ENCODE results near the gene NUDT8. TPM values are rescaled to one million over a fixed set of nuclear protein-coding genes. Genes with fewer than 3 reads are reported as not detected.

NUDT8 gene
- total and polyA plus RNA-seq, 9 of the 15 experiments (the other 6 are each of a cell fraction or from before 2014, with no cell fraction given), result 0.23 to 27.8 (median 5.0) TPM

- Histone ChIP-seq H3K9ac (ENCODE audit: insufficient read depth in 1 of 2, low read depth in 2 of 2, low read length in 2 of 2) (0 out of 4 replicates have a peak overlapping the region, but pooled peaks of 1 of the 2 experiments have one; percentile 22), H3K9me1 (ENCODE audit: control insufficient read depth, insufficient read depth, low read length) (no peaks in the 10 kb centered on the region), H3K4me2 (ENCODE audit: insufficient read depth, low read length) (no peak overlapping the region), H3K4me1 (replicated peaks in 1 of 2; ENCODE audit: control insufficient read depth in 2 of 2, insufficient read depth in 2 of 2, low read length in 2 of 2) (peaks cover 0 to 51% of the 10 kb centered on the region in 2 experiments; a peak in 3 of 5 replicates), H3K4me3 (no peak overlapping the region), H4K20me1 (replicated peaks; ENCODE audit: control insufficient read depth, insufficient read depth, low read length) (peaks cover 3% of the 10 kb centered on the region; the same call in 1 of the 2 replicates), H3K9me3 (replicated peaks; ENCODE audit: control insufficient read depth, insufficient read depth, low read depth, low read length) (no peaks in the 10 kb centered on the region; the same call in 1 of the 2 replicates), H2AFZ (ENCODE audit: low read depth, low read length) (no peak overlapping the region), H3K36me3 (ENCODE audit: control insufficient read depth, insufficient read depth, low read length) (no peaks in the 10 kb centered on the region), H3K27me3 (ENCODE audit: control insufficient read depth in 2 of 2, insufficient read depth in 2 of 2, low read length in 2 of 2) (peaks cover 0 to 19% of the 10 kb centered on the region in 2 experiments; a peak in 3 of 5 replicates), H3K27ac (ENCODE audit: extremely low read depth, low read depth, low read length) (no peak overlapping the region), H3K79me2 (ENCODE audit: control insufficient read depth, insufficient read depth, low read length) (no peaks in the 10 kb centered on the region)
- 35% methylated on average over 19 of the region's 22 CpGs for WGBS (ENCODE audit: insufficient coverage, low coverage, missing lambda C conversion rate)
- in situ Hi-C loops (cut with MboI) (no loop called here), intact Hi-C loops (cut with micrococcal nuclease) (loop anchor here (5.0 to 10.0 kb wide), 2 partner anchors 67 to 160 kb away; no protein-coding TSS in a partner anchor)
- ChIA-PET CTCF (ENCODE audit: low intra/inter-chr PET ratio) (interaction anchor here (0.6 kb wide), 1 partner anchor 14 kb away, joined by 3 read pairs; no protein-coding TSS in a partner anchor), POLR2A (interaction anchor here (0.5 kb wide), 1 partner anchor 16 kb away, joined by 3 read pairs; no protein-coding TSS in a partner anchor)
- TF ChIP-seq NCOA4 (IDR thresholded peaks at IDR 0.05; ENCODE audit: partially characterized antibody) (no peak), PHF20 (IDR thresholded peaks at IDR 0.05; ENCODE audit: partially characterized antibody) (no peak), ARID2 (IDR thresholded peaks at IDR 0.05) (no peak), C11orf30 (IDR thresholded peaks at IDR 0.05; ENCODE audit: low read depth) (no peak), ZNF197 (CRISPR knock-in tag; IDR thresholded peaks at IDR 0.05; ENCODE audit: low read depth) (no peak), GATAD2A (IDR thresholded peaks at IDR 0.05) (no peak), TCFL5 (CRISPR knock-in tag; conservative IDR thresholded peaks at IDR 0.05) (no peak), STAT5B (CRISPR knock-in tag; IDR thresholded peaks at IDR 0.05) (no peak)
- TF ChIP-seq, protein P1, sequence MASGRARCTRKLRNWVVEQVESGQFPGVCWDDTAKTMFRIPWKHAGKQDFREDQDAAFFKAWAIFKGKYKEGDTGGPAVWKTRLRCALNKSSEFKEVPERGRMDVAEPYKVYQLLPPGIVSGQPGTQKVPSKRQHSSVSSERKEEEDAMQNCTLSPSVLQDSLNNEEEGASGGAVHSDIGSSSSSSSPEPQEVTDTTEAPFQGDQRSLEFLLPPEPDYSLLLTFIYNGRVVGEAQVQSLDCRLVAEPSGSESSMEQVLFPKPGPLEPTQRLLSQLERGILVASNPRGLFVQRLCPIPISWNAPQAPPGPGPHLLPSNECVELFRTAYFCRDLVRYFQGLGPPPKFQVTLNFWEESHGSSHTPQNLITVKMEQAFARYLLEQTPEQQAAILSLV (tag; IDR thresholded peaks at IDR 0.05), result no peak
- TF ChIP-seq, protein P2, sequence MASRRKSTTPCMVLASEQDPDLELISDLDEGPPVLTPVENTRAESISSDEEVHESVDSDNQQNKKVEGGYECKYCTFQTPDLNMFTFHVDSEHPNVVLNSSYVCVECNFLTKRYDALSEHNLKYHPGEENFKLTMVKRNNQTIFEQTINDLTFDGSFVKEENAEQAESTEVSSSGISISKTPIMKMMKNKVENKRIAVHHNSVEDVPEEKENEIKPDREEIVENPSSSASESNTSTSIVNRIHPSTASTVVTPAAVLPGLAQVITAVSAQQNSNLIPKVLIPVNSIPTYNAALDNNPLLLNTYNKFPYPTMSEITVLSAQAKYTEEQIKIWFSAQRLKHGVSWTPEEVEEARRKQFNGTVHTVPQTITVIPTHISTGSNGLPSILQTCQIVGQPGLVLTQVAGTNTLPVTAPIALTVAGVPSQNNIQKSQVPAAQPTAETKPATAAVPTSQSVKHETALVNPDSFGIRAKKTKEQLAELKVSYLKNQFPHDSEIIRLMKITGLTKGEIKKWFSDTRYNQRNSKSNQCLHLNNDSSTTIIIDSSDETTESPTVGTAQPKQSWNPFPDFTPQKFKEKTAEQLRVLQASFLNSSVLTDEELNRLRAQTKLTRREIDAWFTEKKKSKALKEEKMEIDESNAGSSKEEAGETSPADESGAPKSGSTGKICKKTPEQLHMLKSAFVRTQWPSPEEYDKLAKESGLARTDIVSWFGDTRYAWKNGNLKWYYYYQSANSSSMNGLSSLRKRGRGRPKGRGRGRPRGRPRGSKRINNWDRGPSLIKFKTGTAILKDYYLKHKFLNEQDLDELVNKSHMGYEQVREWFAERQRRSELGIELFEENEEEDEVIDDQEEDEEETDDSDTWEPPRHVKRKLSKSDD (conservative IDR thresholded peaks at IDR 0.05; ENCODE audit: low read length), result no peak
- no peak for FAIRE-seq
- peak in 3 of 4 experiments; percentile 45 to 67 (median 64) for DNase-seq (ENCODE audit: extremely low read depth in 1 of 4, low spot score in 3 of 4)
- peak; percentile 80 for ATAC-seq
- BruUV-seq (replicated peaks), result no TSS peak
Observed at GRCh38 chr11:67644472-67645418, 15.0 kb upstream of the NUDT8 start.

All from K562 (cell line).